Adrenal gland (tissue), 12 donors: Measurements from ENCODE around the gene KRTAP10-6. TPM values are rescaled to one million over a fixed set of nuclear protein-coding genes. Genes with fewer than 3 reads are reported as not detected.

Experiments
- DNase-seq, 7 donors: peaks; one replicate each; pipeline ENCODE4 v3.0.0-alpha.2; 2019 to 2020
- H3K27ac ChIP-seq, 5 donors: fragments of 200-600 bp; sonication (generic) in 4 of 5; 1 replicate in 3 of 5; 2 replicates in 2 of 5; pipeline versions ENCODE4 v1.5.1 to v1.8.0; 2016 to 2020; ENCODE audit warnings: mild to moderate bottlenecking in 1 of 5
- H3K27me3 ChIP-seq: fragments of 200-600 bp; 2 replicates; pipeline ENCODE4 v1.8.0; 2021
- H3K36me3 ChIP-seq, 2 donors: fragments of 200-600 bp; replicated peaks in 1 of 2; 1 replicate in 1 of 2; 2 replicates in 1 of 2; pipeline versions ENCODE4 v1.5.1 to v1.8.0; 2018 to 2022
- H3K4me1 ChIP-seq, 2 donors: fragments of 200-600 bp; replicated peaks in 1 of 2; 1 replicate in 1 of 2; 2 replicates in 1 of 2; pipeline versions ENCODE4 v1.5.1 to v1.8.0; 2018 to 2021
- H3K4me3 ChIP-seq, 4 donors: fragments of 200-600 bp; sonication (generic) in 3 of 4; one replicate each; pipeline ENCODE4 v1.5.1; 2016 to 2018
- H3K9me3 ChIP-seq, 3 donors: fragments of 200-600 bp; sonication (generic) in 1 of 3; replicated peaks in 1 of 3; 1 replicate in 2 of 3; 2 replicates in 1 of 3; pipeline versions ENCODE4 v1.5.1 to v1.8.0; 2016 to 2021
- POLR2A ChIP-seq, 2 donors: fragments of 450-650 bp; IDR thresholded peaks; one replicate each; pipeline ENCODE4 v1.6.1; 2017; ENCODE audit warnings: antibody characterized with exemption in 2 of 2, mild to moderate bottlenecking in 2 of 2, moderate library complexity in 1 of 2
- WGBS, 4 donors: extraction: QIAGEN DNeasy Blood & Tissue Kit in 2 of 4; methylation state at CpG; one replicate each; pipeline versions ENCODE4 v1.1.5 to v1.1.7; 2013 to 2017; 5-methylcytosine and 5-hydroxymethylcytosine counted together
- intact Hi-C, 2 donors: fragments of 100-400 bp; cut with DNase I; formaldehyde crosslinking; loops; one replicate each; pipeline versions ENCODE4 v1.14.1 to v1.15.0; 2022 to 2023
- polyA plus RNA-seq, 3 donors: library from polyadenylated mRNA; stranded (reverse); fragments of 200-250 nt in 2 of 3; fragments of 350-450 nt in 1 of 3; fragmentation: Illumina TruSeq in 1 of 3; extraction: RNeasy Lipid Tissue Mini Kit (QIAGEN cat#74804) in 1 of 3; gene quantifications; one replicate each; pipeline ENCODE4 v1.2.3, GENCODE V29; 2013 to 2014
- total RNA-seq, 9 donors: library from RNA; depleted of rRNA in 4 of 9; stranded (reverse); fragments of >200 nt in 4 of 9; fragments of 120-200 nt in 1 of 9; fragmentation: NEBNext Ultra II Directional in 1 of 9; extraction: Animal tissue kit (Norgen Biotek cat#: 25700) in 1 of 9; gene quantifications; one replicate each; pipeline versions ENCODE4 v1.1.0 to v1.2.4, GENCODE V29; 2013 to 2023
- TF ChIP-seq, protein P1 (sequence below), 6 experiments: fragments of 450-650 bp in 4 of 6; fragments of 200-600 bp in 2 of 6; sonication (generic) in 1 of 6; IDR thresholded peaks; 1 replicate in 5 of 6; 2 replicates in 1 of 6; pipeline versions ENCODE4 v1.5.1 to v1.8.0; 2016 to 2021; ENCODE audit warnings: antibody characterized with exemption in 6 of 6, mild to moderate bottlenecking in 2 of 6, moderate library complexity in 1 of 6
- donor health status: healthy with polysubstance abuse.
- donor health status: Bipolar disorder and iron deficiency.
- donor health status: DM: yes; HTN: yes; CAD: no.
- donor health status: DM: no; HTN: no; CAD: no.
- donor health status: DM: no; HTN: no; CAD: no.
- donor health status: DM: yes; HTN: yes; CAD: no.

Gene KRTAP10-6
- total and polyA plus RNA-seq, 12 donors, result not detected

GRCh38 chr21:44615466-44615865 lies 23.2 kb upstream of the KRTAP10-6 start:
- no peaks in the 10 kb centered on the region for H3K27me3 ChIP-seq
- H3K4me1 ChIP-seq, result no peaks in the 10 kb centered on the region
- intact Hi-C loops, result no loop called here
- no peaks in the 10 kb centered on the region for H3K36me3 ChIP-seq
- DNase-seq, result no peak
- H3K4me3 ChIP-seq, result no peak overlapping the region
- H3K9me3 ChIP-seq, result no peaks in the 10 kb centered on the region
- H3K27ac ChIP-seq, result no peak overlapping the region
- 62 to 78% (median 74%) methylated on average over 6 to 8 of the region's 8 CpGs for WGBS, 4 donors
- TF ChIP-seq POLR2A (IDR thresholded peaks at IDR 0.05), result no peak
- TF ChIP-seq, protein P1, sequence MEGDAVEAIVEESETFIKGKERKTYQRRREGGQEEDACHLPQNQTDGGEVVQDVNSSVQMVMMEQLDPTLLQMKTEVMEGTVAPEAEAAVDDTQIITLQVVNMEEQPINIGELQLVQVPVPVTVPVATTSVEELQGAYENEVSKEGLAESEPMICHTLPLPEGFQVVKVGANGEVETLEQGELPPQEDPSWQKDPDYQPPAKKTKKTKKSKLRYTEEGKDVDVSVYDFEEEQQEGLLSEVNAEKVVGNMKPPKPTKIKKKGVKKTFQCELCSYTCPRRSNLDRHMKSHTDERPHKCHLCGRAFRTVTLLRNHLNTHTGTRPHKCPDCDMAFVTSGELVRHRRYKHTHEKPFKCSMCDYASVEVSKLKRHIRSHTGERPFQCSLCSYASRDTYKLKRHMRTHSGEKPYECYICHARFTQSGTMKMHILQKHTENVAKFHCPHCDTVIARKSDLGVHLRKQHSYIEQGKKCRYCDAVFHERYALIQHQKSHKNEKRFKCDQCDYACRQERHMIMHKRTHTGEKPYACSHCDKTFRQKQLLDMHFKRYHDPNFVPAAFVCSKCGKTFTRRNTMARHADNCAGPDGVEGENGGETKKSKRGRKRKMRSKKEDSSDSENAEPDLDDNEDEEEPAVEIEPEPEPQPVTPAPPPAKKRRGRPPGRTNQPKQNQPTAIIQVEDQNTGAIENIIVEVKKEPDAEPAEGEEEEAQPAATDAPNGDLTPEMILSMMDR (IDR thresholded peaks at IDR 0.05), result no peak

DNA sequence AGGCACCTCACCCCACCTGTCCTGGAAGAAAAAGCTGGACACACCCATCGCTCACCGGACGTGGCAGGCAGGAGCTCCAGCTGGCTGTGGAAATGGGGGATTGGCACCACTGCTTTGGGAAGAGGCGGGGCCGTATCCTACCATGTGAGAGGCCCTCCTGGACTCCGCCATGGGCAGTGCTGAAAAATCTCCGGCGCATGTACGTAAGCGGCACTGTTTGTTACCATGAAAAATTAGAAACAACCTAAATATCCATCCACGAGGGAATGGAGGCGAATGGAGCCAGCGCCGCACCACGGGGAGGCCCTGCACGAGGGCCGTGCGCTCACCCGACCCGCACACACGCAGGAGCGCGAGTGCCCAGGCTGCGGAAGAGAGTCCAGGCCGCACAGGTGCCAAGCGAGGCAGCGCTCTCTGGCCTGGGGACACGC lies 22.7 kb upstream of the KRTAP10-6 start:
- H3K4me3 ChIP-seq, result no peak overlapping the region
- 86 to 90% (median 87%) methylated on average over 21 to 28 of the region's 28 CpGs for WGBS, 4 donors
- no peaks in the 10 kb centered on the region for H3K36me3 ChIP-seq
- intact Hi-C loops, result no loop called here
- no peak overlapping the region for H3K27ac ChIP-seq
- no peaks in the 10 kb centered on the region for H3K9me3 ChIP-seq
- TF ChIP-seq, protein P1 (IDR thresholded peaks at IDR 0.05), result no peak
- no peak for TF ChIP-seq POLR2A (IDR thresholded peaks at IDR 0.05)
- no peaks in the 10 kb centered on the region for H3K4me1 ChIP-seq
- no peaks in the 10 kb centered on the region for H3K27me3 ChIP-seq
- DNase-seq, result no peak

DNA sequence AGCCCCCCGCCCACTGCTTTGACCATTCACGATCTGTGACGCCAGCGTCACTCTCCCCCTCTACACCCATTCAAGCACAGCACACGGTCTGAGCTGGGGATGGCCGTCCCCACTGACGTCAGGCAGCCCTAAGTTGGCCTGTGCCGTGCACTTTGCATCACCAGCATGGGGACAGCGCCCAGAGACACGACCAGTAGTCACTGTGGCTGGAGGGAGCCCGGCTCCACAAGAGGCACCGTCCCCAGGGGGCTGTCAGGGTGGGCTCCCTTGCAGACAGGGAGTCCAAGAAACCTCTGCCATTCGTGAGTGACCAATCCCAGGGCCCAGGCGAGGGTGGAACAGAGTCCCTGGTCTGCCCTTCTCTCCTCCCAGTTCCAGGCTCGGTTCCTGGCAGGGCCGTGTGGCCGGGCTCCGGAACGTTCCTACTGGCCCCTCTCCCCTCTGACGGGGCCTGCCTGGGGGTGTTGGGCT lies 21.9 kb upstream of the KRTAP10-6 start:
- WGBS, 4 donors, result 74 to 88% (median 77%) methylated on average over 10 to 20 of the region's 20 CpGs
- no peak overlapping the region for H3K4me3 ChIP-seq
- no peaks in the 10 kb centered on the region for H3K9me3 ChIP-seq
- no peak for DNase-seq
- no peaks in the 10 kb centered on the region for H3K36me3 ChIP-seq
- intact Hi-C loops, result no loop called here
- no peaks in the 10 kb centered on the region for H3K27me3 ChIP-seq
- no peak overlapping the region for H3K27ac ChIP-seq
- no peaks in the 10 kb centered on the region for H3K4me1 ChIP-seq
- no peak for TF ChIP-seq POLR2A (IDR thresholded peaks at IDR 0.05)
- TF ChIP-seq, protein P1 (IDR thresholded peaks at IDR 0.05), result no peak

GRCh38 chr21:44613386-44614155 lies 21.3 kb upstream of the KRTAP10-6 start:
- Histone ChIP-seq H3K27me3 (no peaks in the 10 kb centered on the region), H3K27ac (no peak overlapping the region), H3K36me3 (no peaks in the 10 kb centered on the region), H3K9me3 (no peaks in the 10 kb centered on the region), H3K4me1 (no peaks in the 10 kb centered on the region), H3K4me3 (no peak overlapping the region)
- intact Hi-C loops, result no loop called here
- DNase-seq, result no peak
- TF ChIP-seq, protein P1 (IDR thresholded peaks at IDR 0.05), result no peak
- no peak for TF ChIP-seq POLR2A (IDR thresholded peaks at IDR 0.05)
- WGBS, 4 donors, result 75 to 84% (median 80%) methylated on average over 10 to 26 of the region's 26 CpGs
